ENCODE measurements around the gene PDE6B. TPM values are rescaled to one million over a fixed set of nuclear protein-coding genes. Genes with fewer than 3 reads are reported as not detected.

PDE6B gene
- total and polyA plus RNA-seq, 2 experiments from 2014 or later, result 43.1 to 48.1 TPM

- Histone ChIP-seq H3K4me1 (ENCODE audit: low read depth) (no peaks in the 10 kb centered on the region), H3K27ac (no peak overlapping the region), H3K27me3 (no peaks in the 10 kb centered on the region), H3K4me3 (no peak overlapping the region), H3K36me3 (no peaks in the 10 kb centered on the region), H3K9me3 (ENCODE audit: low read depth) (no peaks in the 10 kb centered on the region)
- no peak for TF ChIP-seq CTCF (IDR thresholded peaks at IDR 0.05; ENCODE audit: low read depth, low read length)
- DNase-seq (ENCODE audit: low read depth in 1 of 2, low spot score in 1 of 2), result no peak
Measured at GRCh38 chr4:657338-657833, 32.0 kb downstream of the PDE6B start.

GRCh38 chr4:657834-658667, 32.7 kb downstream of the PDE6B start:
- Histone ChIP-seq H3K27me3 (no peaks in the 10 kb centered on the region), H3K27ac (no peak overlapping the region), H3K9me3 (ENCODE audit: low read depth) (no peaks in the 10 kb centered on the region), H3K4me3 (no peak overlapping the region), H3K4me1 (ENCODE audit: low read depth) (no peaks in the 10 kb centered on the region), H3K36me3 (no peaks in the 10 kb centered on the region)
- no peak for TF ChIP-seq CTCF (IDR thresholded peaks at IDR 0.05; ENCODE audit: low read depth, low read length)
- no peak for DNase-seq (ENCODE audit: low read depth in 1 of 2, low spot score in 1 of 2)

- Histone ChIP-seq H3K36me3 (no peaks in the 10 kb centered on the region), H3K27me3 (no peaks in the 10 kb centered on the region), H3K27ac (no peak overlapping the region), H3K4me1 (ENCODE audit: low read depth) (no peaks in the 10 kb centered on the region), H3K4me3 (no peak overlapping the region), H3K9me3 (ENCODE audit: low read depth) (no peaks in the 10 kb centered on the region)
- no peak for TF ChIP-seq CTCF (IDR thresholded peaks at IDR 0.05; ENCODE audit: low read depth, low read length)
- DNase-seq (ENCODE audit: low read depth in 1 of 2, low spot score in 1 of 2), result no peak
Measured at GRCh38 chr4:658681-659667, 33.6 kb downstream of the PDE6B start.

GRCh38 chr4:659851-660250, 34.5 kb downstream of the PDE6B start:
- H3K36me3 ChIP-seq, result no peaks in the 10 kb centered on the region
- H3K27ac ChIP-seq, result no peak overlapping the region
- no peaks in the 10 kb centered on the region for H3K27me3 ChIP-seq
- no peak for TF ChIP-seq CTCF (IDR thresholded peaks at IDR 0.05; ENCODE audit: low read depth, low read length)
- H3K4me3 ChIP-seq, result no peak overlapping the region
- H3K9me3 ChIP-seq (ENCODE audit: low read depth), result no peaks in the 10 kb centered on the region
- DNase-seq (ENCODE audit: low read depth in 1 of 2, low spot score in 1 of 2), result no peak
- no peaks in the 10 kb centered on the region for H3K4me1 ChIP-seq (ENCODE audit: low read depth)

- no peaks in the 10 kb centered on the region for H3K27me3 ChIP-seq
- H3K9me3 ChIP-seq (ENCODE audit: low read depth), result no peaks in the 10 kb centered on the region
- H3K4me1 ChIP-seq (ENCODE audit: low read depth), result no peaks in the 10 kb centered on the region
- no peak for DNase-seq (ENCODE audit: low read depth in 1 of 2, low spot score in 1 of 2)
- no peaks in the 10 kb centered on the region for H3K36me3 ChIP-seq
- H3K27ac ChIP-seq, result no peak overlapping the region
- TF ChIP-seq CTCF (IDR thresholded peaks at IDR 0.05; ENCODE audit: low read depth, low read length), result no peak
- H3K4me3 ChIP-seq, result no peak overlapping the region
Measured at GRCh38 chr4:660401-660800, 35.0 kb downstream of the PDE6B start.
